ENCODE data around the gene UBE2D1. TPM values are rescaled to one million over a fixed set of nuclear protein-coding genes. Genes with fewer than 3 reads are reported as not detected.

UBE2D1 gene
- total RNA-seq, 1 experiment from 2014 or later, result 24.6 TPM

DNA sequence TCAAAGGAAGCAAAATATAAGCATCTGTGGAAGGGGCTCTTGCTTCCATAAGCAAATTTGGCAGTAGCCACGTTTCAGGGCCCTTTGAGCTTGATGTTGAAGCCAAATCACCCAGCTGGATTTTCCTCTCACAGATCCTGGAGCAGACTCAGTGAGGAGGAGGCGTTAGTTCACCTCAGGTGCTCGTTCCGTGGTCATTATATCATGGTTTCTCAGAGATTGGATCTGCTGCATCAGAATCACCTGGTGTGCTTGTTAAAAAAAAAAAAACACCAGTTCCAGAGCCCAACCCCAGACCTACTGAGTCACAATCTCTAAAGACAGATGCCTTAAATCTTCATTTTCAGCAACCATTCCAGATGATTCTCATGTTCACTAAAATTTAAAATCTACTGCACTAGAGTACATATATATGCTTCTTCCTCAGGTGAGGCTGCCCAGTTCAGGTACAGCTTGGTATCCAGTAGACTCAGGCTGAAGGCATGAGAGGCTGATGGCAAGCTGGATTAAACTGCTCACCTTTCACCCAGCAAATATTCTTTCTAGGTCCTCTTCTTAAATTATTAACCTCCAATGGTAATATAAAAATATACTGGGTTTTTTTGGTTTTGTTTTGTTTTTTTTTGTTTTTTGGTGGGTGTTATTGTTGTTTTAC lies 75.3 kb downstream of the UBE2D1 start:
- H3K4me3 Mint-ChIP-seq, result no peak overlapping the region
- no peak for ATAC-seq
- ChIA-PET CTCF (interaction anchor here (0.7 kb wide), 1 partner anchor 550 kb away, joined by 4 read pairs; no protein-coding TSS in a partner anchor), POLR2A (no interaction called here)
- H3K4me1 Mint-ChIP-seq, result peaks cover 12% of the 10 kb centered on the region
- H3K27me3 Mint-ChIP-seq (ENCODE audit: low read depth), result no peaks in the 10 kb centered on the region
- no peak overlapping the region for H3K27ac Mint-ChIP-seq
- H3K36me3 Mint-ChIP-seq, result no peaks in the 10 kb centered on the region
- H3K9me3 Mint-ChIP-seq, result peaks cover 3% of the 10 kb centered on the region; the same call in 1 of the 2 replicates
- TF ChIP-seq, protein P1, sequence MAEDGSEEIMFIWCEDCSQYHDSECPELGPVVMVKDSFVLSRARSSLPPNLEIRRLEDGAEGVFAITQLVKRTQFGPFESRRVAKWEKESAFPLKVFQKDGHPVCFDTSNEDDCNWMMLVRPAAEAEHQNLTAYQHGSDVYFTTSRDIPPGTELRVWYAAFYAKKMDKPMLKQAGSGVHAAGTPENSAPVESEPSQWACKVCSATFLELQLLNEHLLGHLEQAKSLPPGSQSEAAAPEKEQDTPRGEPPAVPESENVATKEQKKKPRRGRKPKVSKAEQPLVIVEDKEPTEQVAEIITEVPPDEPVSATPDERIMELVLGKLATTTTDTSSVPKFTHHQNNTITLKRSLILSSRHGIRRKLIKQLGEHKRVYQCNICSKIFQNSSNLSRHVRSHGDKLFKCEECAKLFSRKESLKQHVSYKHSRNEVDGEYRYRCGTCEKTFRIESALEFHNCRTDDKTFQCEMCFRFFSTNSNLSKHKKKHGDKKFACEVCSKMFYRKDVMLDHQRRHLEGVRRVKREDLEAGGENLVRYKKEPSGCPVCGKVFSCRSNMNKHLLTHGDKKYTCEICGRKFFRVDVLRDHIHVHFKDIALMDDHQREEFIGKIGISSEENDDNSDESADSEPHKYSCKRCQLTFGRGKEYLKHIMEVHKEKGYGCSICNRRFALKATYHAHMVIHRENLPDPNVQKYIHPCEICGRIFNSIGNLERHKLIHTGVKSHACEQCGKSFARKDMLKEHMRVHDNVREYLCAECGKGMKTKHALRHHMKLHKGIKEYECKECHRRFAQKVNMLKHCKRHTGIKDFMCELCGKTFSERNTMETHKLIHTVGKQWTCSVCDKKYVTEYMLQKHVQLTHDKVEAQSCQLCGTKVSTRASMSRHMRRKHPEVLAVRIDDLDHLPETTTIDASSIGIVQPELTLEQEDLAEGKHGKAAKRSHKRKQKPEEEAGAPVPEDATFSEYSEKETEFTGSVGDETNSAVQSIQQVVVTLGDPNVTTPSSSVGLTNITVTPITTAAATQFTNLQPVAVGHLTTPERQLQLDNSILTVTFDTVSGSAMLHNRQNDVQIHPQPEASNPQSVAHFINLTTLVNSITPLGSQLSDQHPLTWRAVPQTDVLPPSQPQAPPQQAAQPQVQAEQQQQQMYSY (CRISPR knock-in tag; IDR thresholded peaks at IDR 0.05), result no peak
- TF ChIP-seq ZNF425 (CRISPR knock-in tag; conservative IDR thresholded peaks at IDR 0.05) (no peak), RELA (CRISPR knock-in tag; IDR thresholded peaks at IDR 0.05; ENCODE audit: borderline replicate concordance) (no peak), GABPB1 (CRISPR knock-in tag; IDR thresholded peaks at IDR 0.05) (no peak), ATF1 (CRISPR knock-in tag; IDR thresholded peaks at IDR 0.05) (no peak), SMAD3 (CRISPR knock-in tag; IDR thresholded peaks at IDR 0.05; ENCODE audit: borderline replicate concordance) (no peak), OVOL2 (CRISPR knock-in tag; IDR thresholded peaks at IDR 0.05; ENCODE audit: borderline replicate concordance) (no peak)
- TF ChIP-seq, protein P2, sequence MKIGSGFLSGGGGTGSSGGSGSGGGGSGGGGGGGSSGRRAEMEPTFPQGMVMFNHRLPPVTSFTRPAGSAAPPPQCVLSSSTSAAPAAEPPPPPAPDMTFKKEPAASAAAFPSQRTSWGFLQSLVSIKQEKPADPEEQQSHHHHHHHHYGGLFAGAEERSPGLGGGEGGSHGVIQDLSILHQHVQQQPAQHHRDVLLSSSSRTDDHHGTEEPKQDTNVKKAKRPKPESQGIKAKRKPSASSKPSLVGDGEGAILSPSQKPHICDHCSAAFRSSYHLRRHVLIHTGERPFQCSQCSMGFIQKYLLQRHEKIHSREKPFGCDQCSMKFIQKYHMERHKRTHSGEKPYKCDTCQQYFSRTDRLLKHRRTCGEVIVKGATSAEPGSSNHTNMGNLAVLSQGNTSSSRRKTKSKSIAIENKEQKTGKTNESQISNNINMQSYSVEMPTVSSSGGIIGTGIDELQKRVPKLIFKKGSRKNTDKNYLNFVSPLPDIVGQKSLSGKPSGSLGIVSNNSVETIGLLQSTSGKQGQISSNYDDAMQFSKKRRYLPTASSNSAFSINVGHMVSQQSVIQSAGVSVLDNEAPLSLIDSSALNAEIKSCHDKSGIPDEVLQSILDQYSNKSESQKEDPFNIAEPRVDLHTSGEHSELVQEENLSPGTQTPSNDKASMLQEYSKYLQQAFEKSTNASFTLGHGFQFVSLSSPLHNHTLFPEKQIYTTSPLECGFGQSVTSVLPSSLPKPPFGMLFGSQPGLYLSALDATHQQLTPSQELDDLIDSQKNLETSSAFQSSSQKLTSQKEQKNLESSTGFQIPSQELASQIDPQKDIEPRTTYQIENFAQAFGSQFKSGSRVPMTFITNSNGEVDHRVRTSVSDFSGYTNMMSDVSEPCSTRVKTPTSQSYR (CRISPR knock-in tag; IDR thresholded peaks at IDR 0.05), result no peak
- TF ChIP-seq, protein P3, sequence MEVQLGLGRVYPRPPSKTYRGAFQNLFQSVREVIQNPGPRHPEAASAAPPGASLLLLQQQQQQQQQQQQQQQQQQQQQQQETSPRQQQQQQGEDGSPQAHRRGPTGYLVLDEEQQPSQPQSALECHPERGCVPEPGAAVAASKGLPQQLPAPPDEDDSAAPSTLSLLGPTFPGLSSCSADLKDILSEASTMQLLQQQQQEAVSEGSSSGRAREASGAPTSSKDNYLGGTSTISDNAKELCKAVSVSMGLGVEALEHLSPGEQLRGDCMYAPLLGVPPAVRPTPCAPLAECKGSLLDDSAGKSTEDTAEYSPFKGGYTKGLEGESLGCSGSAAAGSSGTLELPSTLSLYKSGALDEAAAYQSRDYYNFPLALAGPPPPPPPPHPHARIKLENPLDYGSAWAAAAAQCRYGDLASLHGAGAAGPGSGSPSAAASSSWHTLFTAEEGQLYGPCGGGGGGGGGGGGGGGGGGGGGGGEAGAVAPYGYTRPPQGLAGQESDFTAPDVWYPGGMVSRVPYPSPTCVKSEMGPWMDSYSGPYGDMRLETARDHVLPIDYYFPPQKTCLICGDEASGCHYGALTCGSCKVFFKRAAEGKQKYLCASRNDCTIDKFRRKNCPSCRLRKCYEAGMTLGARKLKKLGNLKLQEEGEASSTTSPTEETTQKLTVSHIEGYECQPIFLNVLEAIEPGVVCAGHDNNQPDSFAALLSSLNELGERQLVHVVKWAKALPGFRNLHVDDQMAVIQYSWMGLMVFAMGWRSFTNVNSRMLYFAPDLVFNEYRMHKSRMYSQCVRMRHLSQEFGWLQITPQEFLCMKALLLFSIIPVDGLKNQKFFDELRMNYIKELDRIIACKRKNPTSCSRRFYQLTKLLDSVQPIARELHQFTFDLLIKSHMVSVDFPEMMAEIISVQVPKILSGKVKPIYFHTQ (CRISPR knock-in tag; IDR thresholded peaks at IDR 0.05), result no peak
- DNase-seq (ENCODE audit: low spot score), result no peak

GRCh38 chr10:58412502-58412961 lies 77.7 kb downstream of the UBE2D1 start:
- H3K4me3 Mint-ChIP-seq, result no peak overlapping the region
- POLR2A ChIA-PET, result interaction anchor here (1.2 kb wide), 1 partner anchor 74 kb away, joined by 3 read pairs; no protein-coding TSS in a partner anchor
- H3K27me3 Mint-ChIP-seq (ENCODE audit: low read depth), result no peaks in the 10 kb centered on the region
- no peaks in the 10 kb centered on the region for H3K36me3 Mint-ChIP-seq
- H3K27ac Mint-ChIP-seq, result peak overlapping the region; percentile 23; the same call in 1 of the 2 replicates
- ATAC-seq (peak; percentile 87), DNase-seq (ENCODE audit: low spot score) (peak; percentile 26)
- H3K4me1 Mint-ChIP-seq, result peaks cover 21% of the 10 kb centered on the region
- peaks cover 3% of the 10 kb centered on the region; the same call in 1 of the 2 replicates for H3K9me3 Mint-ChIP-seq
- CTCF ChIA-PET, result interaction anchor here (0.7 to 0.9 kb wide), 3 partner anchors 113 to 229 kb away, joined by 3 to 4 read pairs (median 3); no protein-coding TSS in a partner anchor
- TF ChIP-seq ZBTB43 (CRISPR knock-in tag; IDR thresholded peaks at IDR 0.05), result no peak
- TF ChIP-seq, protein P4, sequence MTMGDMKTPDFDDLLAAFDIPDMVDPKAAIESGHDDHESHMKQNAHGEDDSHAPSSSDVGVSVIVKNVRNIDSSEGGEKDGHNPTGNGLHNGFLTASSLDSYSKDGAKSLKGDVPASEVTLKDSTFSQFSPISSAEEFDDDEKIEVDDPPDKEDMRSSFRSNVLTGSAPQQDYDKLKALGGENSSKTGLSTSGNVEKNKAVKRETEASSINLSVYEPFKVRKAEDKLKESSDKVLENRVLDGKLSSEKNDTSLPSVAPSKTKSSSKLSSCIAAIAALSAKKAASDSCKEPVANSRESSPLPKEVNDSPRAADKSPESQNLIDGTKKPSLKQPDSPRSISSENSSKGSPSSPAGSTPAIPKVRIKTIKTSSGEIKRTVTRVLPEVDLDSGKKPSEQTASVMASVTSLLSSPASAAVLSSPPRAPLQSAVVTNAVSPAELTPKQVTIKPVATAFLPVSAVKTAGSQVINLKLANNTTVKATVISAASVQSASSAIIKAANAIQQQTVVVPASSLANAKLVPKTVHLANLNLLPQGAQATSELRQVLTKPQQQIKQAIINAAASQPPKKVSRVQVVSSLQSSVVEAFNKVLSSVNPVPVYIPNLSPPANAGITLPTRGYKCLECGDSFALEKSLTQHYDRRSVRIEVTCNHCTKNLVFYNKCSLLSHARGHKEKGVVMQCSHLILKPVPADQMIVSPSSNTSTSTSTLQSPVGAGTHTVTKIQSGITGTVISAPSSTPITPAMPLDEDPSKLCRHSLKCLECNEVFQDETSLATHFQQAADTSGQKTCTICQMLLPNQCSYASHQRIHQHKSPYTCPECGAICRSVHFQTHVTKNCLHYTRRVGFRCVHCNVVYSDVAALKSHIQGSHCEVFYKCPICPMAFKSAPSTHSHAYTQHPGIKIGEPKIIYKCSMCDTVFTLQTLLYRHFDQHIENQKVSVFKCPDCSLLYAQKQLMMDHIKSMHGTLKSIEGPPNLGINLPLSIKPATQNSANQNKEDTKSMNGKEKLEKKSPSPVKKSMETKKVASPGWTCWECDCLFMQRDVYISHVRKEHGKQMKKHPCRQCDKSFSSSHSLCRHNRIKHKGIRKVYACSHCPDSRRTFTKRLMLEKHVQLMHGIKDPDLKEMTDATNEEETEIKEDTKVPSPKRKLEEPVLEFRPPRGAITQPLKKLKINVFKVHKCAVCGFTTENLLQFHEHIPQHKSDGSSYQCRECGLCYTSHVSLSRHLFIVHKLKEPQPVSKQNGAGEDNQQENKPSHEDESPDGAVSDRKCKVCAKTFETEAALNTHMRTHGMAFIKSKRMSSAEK (CRISPR knock-in tag; IDR thresholded peaks at IDR 0.05; ENCODE audit: borderline replicate concordance), result no peak
- no peak for TF ChIP-seq ZNF138 (CRISPR knock-in tag; conservative IDR thresholded peaks at IDR 0.05)
